ENCODE data around the gene PKP1. TPM values are rescaled to one million over a fixed set of nuclear protein-coding genes. Genes with fewer than 3 reads are reported as not detected.
"Not testable (repeated sequence)": the region's sequence is repeated elsewhere in the genome, so short reads cannot be mapped to it uniquely, and the experiment has no call there.

PKP1 gene, protein sequence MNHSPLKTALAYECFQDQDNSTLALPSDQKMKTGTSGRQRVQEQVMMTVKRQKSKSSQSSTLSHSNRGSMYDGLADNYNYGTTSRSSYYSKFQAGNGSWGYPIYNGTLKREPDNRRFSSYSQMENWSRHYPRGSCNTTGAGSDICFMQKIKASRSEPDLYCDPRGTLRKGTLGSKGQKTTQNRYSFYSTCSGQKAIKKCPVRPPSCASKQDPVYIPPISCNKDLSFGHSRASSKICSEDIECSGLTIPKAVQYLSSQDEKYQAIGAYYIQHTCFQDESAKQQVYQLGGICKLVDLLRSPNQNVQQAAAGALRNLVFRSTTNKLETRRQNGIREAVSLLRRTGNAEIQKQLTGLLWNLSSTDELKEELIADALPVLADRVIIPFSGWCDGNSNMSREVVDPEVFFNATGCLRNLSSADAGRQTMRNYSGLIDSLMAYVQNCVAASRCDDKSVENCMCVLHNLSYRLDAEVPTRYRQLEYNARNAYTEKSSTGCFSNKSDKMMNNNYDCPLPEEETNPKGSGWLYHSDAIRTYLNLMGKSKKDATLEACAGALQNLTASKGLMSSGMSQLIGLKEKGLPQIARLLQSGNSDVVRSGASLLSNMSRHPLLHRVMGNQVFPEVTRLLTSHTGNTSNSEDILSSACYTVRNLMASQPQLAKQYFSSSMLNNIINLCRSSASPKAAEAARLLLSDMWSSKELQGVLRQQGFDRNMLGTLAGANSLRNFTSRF
- 3.3 TPM for total RNA-seq
- polyA plus RNA-seq (ENCODE audit: insufficient read depth in 1 of 8, insufficient read length in 8 of 8, low replicate concordance in 1 of 8), result 10 to 100 TPM in 5 of 8 donors, 1 to 10 TPM in 3; 8.1 to 40.4 (median 11.1) TPM
- long read RNA-seq, donor 1, full-length matches to known transcripts, result 1 of 1 reads
- long read RNA-seq, donor 1, partial matches to known transcripts, result 0 of 1 reads
- long read RNA-seq, donor 1, other reads (novel, unspliced or antisense), result 0 of 1 reads
- long read RNA-seq, donor 2, result 0 reads
- long read RNA-seq, donor 3, full-length matches to known transcripts, result 1 of 1 reads
- long read RNA-seq, donor 3, partial matches to known transcripts, result 0 of 1 reads
- long read RNA-seq, donor 3, other reads (novel, unspliced or antisense), result 0 of 1 reads
- long read RNA-seq, donor 4, result 0 reads
- long read RNA-seq, donor 5, full-length matches to known transcripts, result 2 of 3,152 reads
- long read RNA-seq, donor 5, partial matches to known transcripts, result 2,749 of 3,152 reads
- long read RNA-seq, donor 5, other reads (novel, unspliced or antisense), result 401 of 3,152 reads
- long read RNA-seq, donor 6, full-length matches to known transcripts, result 1 of 1 reads
- long read RNA-seq, donor 6, partial matches to known transcripts, result 0 of 1 reads
- long read RNA-seq, donor 6, other reads (novel, unspliced or antisense), result 0 of 1 reads
- long read RNA-seq, donor 7, full-length matches to known transcripts, result 1 of 1 reads
- long read RNA-seq, donor 7, partial matches to known transcripts, result 0 of 1 reads
- long read RNA-seq, donor 7, other reads (novel, unspliced or antisense), result 0 of 1 reads
- long read RNA-seq, donor 8, partial matches to known transcripts, result 0 of 1 reads
- long read RNA-seq, donor 8, other reads (novel, unspliced or antisense), result 0 of 1 reads
- long read RNA-seq, donor 9, result 0 reads
- long read RNA-seq, donor 10, result 0 reads
- long read RNA-seq, donor 11, full-length matches to known transcripts, result 1 of 1 reads
- long read RNA-seq, donor 11, partial matches to known transcripts, result 0 of 1 reads
- long read RNA-seq, donor 11, other reads (novel, unspliced or antisense), result 0 of 1 reads

DNA sequence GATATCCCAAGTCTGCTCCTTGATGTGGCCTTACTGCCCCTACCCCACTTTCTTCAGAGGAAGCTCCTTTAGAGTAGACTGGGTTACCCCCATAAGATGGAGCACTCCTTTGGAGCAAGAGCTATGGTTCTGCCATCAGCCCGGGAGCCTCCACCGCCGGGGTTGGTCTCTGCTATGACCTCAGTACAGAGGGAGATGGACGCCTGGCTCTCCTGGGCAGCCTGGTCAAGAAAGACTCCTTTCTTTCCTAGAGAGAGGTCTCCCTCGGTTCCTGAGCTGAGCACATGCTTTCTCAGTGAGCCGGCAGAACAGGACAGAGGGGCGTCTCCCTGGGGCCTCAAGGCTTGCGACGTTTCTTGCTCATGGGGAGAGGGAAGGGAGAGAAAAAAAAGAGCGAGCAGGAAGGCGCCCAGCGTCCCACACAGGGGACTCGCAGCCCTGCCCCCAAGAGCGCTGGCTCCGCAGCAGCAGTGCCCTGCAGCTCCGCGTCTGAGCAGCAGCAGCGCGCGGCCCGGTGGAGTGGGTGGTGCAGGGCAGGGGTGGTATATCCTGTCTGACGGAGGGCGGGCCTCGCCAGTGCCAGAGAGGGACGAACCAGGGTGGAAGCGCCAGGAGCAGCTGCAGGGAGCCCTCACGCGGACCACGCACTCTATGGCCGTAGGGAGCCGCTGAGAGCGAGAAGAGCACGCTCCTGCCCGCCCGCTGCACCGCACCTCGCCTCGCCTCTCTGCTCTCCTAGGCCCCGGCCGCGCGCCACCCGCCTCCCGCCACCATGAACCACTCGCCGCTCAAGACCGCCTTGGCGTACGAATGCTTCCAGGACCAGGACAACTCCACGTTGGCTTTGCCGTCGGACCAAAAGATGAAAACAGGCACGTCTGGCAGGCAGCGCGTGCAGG, at the start of gene PKP1:
Gene PKP1, plus strand, starts transcription at position 576 of the 899 bp plus-strand sequence. Its CDS starts 197 bp downstream, at position 773.
- WGBS (ENCODE audit: insufficient coverage), result 5% methylated on average over 54 of the region's 55 CpGs
- Histone ChIP-seq H3K4me1 (ENCODE audit: control insufficient read depth, insufficient read depth, low read length) (peaks cover 35% of the 10 kb centered on the region), H3K27me3 (ENCODE audit: control insufficient read depth, insufficient read depth, low read length) (peaks cover 52% of the 10 kb centered on the region), H3K9me3 (replicated peaks; ENCODE audit: control insufficient read depth, low read depth, low read length) (no peaks in the 10 kb centered on the region), H3K36me3 (ENCODE audit: control insufficient read depth, insufficient read depth, low read length) (no peaks in the 10 kb centered on the region), H3K4me3 (ENCODE audit: low read length) (peak within 1 kb of the TSS; percentile 39), H3K27ac (ENCODE audit: low read length) (no peak within 1 kb of the TSS)
- DNase-seq, result peak; percentile 72

DNA sequence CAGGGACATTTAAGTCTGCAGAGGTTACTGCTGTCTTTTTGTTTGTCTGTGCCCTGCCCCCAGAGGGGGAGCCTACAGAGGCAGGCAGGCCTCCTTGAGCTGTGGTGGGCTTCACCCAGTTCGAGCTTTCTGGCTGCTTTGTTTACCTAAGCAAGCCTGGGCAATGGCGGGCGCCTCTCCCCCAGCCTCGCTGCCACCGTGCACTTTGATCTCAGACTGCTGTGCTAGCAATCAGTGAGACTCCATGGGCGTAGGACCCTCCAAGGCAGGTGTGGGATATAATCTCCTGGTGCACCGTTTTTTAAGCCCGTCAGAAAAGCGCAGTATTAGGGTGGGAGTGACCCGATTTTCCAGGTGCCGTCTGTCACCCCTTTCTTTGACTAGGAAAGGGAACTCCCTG, 43.7 kb upstream of the PKP1 start:
- H3K4me1 ChIP-seq (ENCODE audit: control insufficient read depth, insufficient read depth, low read length); H3K36me3 ChIP-seq (ENCODE audit: control insufficient read depth, insufficient read depth, low read length); H3K4me3 ChIP-seq (ENCODE audit: low read length); H3K9me3 ChIP-seq (replicated peaks; ENCODE audit: control insufficient read depth, low read depth, low read length); H3K27ac ChIP-seq (ENCODE audit: low read length); H3K27me3 ChIP-seq (ENCODE audit: control insufficient read depth, insufficient read depth, low read length); DNase-seq: not testable (repeated sequence)
- no CpG with 5 or more reads among the region's 11 CpGs for WGBS (ENCODE audit: insufficient coverage)

DNA sequence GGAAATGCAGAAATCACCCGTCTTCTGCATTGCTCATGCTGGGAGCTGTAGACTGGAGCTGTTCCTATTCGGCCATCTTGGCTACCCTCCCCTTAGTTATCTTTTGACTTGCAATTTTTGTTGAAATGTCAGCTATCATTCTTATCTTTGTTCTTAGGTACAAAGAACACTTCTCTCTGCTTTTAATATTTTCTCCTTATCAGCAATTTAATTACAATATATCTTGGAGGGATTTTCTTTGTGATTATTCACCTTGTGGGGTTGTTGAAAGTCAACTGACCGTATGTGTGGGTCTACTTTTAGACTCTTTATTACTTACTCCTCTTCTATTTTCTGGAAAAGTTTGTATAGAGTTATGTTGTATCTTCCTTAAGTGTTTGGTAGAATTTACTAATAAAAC, 43.1 kb upstream of the PKP1 start:
- Histone ChIP-seq H3K27me3 (ENCODE audit: control insufficient read depth, insufficient read depth, low read length) (no peaks in the 10 kb centered on the region), H3K4me3 (ENCODE audit: low read length) (no peak overlapping the region), H3K36me3 (ENCODE audit: control insufficient read depth, insufficient read depth, low read length) (no peaks in the 10 kb centered on the region), H3K27ac (ENCODE audit: low read length) (no peak overlapping the region), H3K9me3 (replicated peaks; ENCODE audit: control insufficient read depth, low read depth, low read length) (no peaks in the 10 kb centered on the region), H3K4me1 (ENCODE audit: control insufficient read depth, insufficient read depth, low read length) (no peaks in the 10 kb centered on the region)
- WGBS (ENCODE audit: insufficient coverage), result no CpG with 5 or more reads among the region's 3 CpGs
- no peak for DNase-seq

DNA sequence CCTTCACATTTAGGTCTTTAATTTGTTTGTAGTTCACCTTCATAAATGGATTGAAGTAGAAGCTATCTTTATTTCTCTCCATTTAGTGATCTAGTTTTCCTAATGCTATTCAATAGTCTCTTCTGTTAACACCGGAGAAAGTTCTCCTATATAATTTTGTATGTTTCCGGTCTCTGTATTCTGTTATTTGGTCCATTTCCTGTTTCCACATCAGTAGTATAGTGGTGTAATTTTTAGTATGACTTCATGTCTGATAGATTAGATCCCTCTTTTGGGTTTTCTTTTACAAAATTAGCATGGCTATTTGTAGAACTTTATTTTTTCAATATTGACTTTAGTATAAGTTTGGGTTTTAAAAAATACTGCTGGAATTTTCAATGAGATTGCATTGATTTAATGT, 41.6 kb upstream of the PKP1 start:
- H3K36me3 ChIP-seq (ENCODE audit: control insufficient read depth, insufficient read depth, low read length), result no peaks in the 10 kb centered on the region
- no peaks in the 10 kb centered on the region for H3K27me3 ChIP-seq (ENCODE audit: control insufficient read depth, insufficient read depth, low read length)
- no CpG with 5 or more reads among the region's 2 CpGs for WGBS (ENCODE audit: insufficient coverage)
- H3K4me3 ChIP-seq (ENCODE audit: low read length), result no peak overlapping the region
- H3K4me1 ChIP-seq (ENCODE audit: control insufficient read depth, insufficient read depth, low read length), result no peaks in the 10 kb centered on the region
- DNase-seq, result no peak
- no peak overlapping the region for H3K27ac ChIP-seq (ENCODE audit: low read length)
- no peaks in the 10 kb centered on the region for H3K9me3 ChIP-seq (replicated peaks; ENCODE audit: control insufficient read depth, low read depth, low read length)

DNA sequence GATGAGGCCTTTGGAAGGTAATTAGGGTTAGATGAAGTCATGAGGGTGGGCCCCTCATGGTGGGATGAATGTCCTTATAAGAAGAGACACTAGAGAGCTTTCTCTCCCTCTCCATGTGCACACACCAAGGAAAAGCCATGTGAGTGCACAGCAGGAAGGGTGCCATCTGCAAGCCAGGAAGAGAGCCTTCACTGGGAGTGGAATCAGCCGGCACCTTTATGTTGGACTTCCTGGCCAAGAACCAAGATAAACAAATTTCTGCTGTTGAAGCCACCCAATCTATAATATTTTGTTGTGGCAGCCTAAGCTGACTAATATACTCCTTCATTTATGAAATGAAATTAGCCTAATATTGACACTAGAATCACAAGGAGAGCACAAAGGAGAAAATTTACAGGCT, 38.2 kb upstream of the PKP1 start:
- Histone ChIP-seq H3K27me3 (ENCODE audit: control insufficient read depth, insufficient read depth, low read length) (no peaks in the 10 kb centered on the region), H3K4me3 (ENCODE audit: low read length) (no peak overlapping the region), H3K27ac (ENCODE audit: low read length) (no peak overlapping the region), H3K4me1 (ENCODE audit: control insufficient read depth, insufficient read depth, low read length) (no peaks in the 10 kb centered on the region), H3K36me3 (ENCODE audit: control insufficient read depth, insufficient read depth, low read length) (no peaks in the 10 kb centered on the region), H3K9me3 (replicated peaks; ENCODE audit: control insufficient read depth, low read depth, low read length) (no peaks in the 10 kb centered on the region)
- DNase-seq, result no peak
- WGBS (ENCODE audit: insufficient coverage), result no CpG with 5 or more reads among the region's 1 CpG

DNA sequence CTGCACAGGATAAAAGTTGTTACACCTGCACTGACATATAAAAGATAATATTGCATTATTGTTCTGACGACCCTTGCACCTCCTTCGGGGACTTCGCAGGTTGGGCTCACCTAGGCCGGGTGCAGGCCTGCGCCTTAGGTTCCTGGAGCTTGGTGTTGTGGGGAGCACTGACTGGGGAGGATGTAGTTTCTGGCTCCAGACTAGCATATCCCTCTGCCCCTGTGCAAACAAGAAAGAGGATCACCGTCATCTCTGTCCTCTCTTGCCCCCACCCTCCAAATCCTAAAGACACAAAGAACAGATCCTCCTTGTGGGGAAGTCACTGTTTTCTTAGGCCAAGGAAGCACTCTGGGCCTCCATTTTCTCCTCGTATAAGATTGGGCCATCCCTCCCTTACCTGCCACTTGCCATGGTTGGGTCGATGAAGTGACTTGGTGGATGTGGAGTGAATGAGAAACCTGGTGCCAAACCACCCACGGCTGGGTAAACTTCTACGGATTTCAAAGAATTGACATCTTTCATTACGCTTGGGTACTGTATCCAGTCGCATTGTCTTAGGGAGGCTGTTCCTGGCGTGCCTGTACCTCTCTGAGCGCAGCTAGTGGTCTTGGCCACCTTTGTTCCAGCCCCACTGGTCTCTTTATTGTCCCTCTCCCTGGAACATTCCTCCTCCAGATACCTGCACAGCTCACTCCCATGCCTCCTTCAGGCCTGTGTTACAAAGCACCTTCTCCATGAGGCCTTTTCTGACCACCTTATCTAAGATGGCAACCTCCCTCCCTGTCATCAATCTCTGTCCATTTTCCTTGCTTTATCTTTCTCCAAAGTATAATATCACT, 34.4 kb upstream of the PKP1 start:
- H3K4me1 ChIP-seq (ENCODE audit: control insufficient read depth, insufficient read depth, low read length), result peaks cover 14% of the 10 kb centered on the region
- no peak overlapping the region for H3K27ac ChIP-seq (ENCODE audit: low read length)
- H3K36me3 ChIP-seq (ENCODE audit: control insufficient read depth, insufficient read depth, low read length), result no peaks in the 10 kb centered on the region
- no peak for DNase-seq
- no peaks in the 10 kb centered on the region for H3K9me3 ChIP-seq (replicated peaks; ENCODE audit: control insufficient read depth, low read depth, low read length)
- 90% methylated on average over 6 of the region's 14 CpGs for WGBS (ENCODE audit: insufficient coverage)
- H3K27me3 ChIP-seq (ENCODE audit: control insufficient read depth, insufficient read depth, low read length), result no peaks in the 10 kb centered on the region
- no peak overlapping the region for H3K4me3 ChIP-seq (ENCODE audit: low read length)

DNA sequence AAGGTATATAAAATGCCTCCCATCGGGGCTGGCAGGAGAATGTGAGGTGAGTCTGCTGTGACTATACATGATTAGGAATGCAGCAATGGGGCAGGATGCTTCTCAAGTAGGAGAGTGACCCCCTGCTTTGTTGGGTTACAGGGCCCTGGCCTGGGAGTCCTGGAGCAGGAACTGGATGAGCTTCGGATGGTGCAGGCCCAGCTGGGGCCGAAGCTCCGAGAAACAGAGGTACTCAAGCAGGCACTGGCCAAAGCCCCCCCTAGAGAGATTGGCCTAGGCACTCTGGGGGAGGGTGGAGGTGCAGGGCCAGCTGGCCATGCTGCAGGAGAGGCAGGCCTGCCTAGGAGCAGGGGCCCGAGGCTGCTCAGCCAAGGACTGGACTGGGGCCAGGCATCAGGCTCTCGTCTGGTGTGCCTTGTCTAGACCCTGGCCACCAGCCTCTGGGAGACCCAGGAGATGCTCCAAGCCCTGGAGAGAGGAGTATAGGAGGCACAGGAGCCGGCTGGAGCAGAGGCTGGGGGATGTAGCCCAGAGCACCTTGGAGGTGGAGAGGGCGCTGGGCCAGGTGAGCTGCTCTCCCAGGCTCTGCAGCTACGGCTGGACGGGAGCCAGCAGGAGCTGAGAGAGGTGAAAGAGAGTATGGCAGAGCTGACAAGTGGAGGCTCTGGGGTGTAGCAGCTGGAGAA, 32.8 kb upstream of the PKP1 start:
- no peak for DNase-seq
- Histone ChIP-seq H3K27ac (ENCODE audit: low read length) (no peak overlapping the region), H3K4me1 (ENCODE audit: control insufficient read depth, insufficient read depth, low read length) (peaks cover 21% of the 10 kb centered on the region), H3K9me3 (replicated peaks; ENCODE audit: control insufficient read depth, low read depth, low read length) (no peaks in the 10 kb centered on the region), H3K36me3 (ENCODE audit: control insufficient read depth, insufficient read depth, low read length) (no peaks in the 10 kb centered on the region), H3K27me3 (ENCODE audit: control insufficient read depth, insufficient read depth, low read length) (no peaks in the 10 kb centered on the region), H3K4me3 (ENCODE audit: low read length) (no peak overlapping the region)
- 43% methylated on average over 9 of the region's 10 CpGs for WGBS (ENCODE audit: insufficient coverage)

DNA sequence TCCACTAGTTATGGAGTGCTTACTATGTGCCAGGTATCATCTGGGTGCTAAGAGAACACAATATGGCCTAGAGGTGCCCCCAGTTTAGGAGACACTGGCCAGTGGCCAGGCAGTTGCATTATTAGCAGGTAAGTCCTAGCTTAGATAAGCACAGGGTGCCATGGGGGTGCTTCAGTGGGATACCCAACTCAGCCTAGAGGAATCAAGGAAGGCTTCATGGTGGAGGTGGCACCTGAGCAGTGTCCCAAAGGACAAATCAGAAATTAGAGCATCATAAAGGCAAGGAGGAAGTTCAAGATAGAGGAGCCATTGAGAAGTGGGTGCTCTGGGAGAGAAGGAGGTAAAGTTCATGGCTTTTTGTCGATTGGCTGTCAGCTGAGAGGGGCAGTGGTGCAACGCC, 31.9 kb upstream of the PKP1 start:
- H3K4me3 ChIP-seq (ENCODE audit: low read length), result no peak overlapping the region
- no peaks in the 10 kb centered on the region for H3K9me3 ChIP-seq (replicated peaks; ENCODE audit: control insufficient read depth, low read depth, low read length)
- WGBS (ENCODE audit: insufficient coverage), result 95% methylated on average over 2 of the region's 2 CpGs
- no peak overlapping the region for H3K27ac ChIP-seq (ENCODE audit: low read length)
- no peak for DNase-seq
- H3K36me3 ChIP-seq (ENCODE audit: control insufficient read depth, insufficient read depth, low read length), result no peaks in the 10 kb centered on the region
- no peaks in the 10 kb centered on the region for H3K27me3 ChIP-seq (ENCODE audit: control insufficient read depth, insufficient read depth, low read length)
- peaks cover 21% of the 10 kb centered on the region for H3K4me1 ChIP-seq (ENCODE audit: control insufficient read depth, insufficient read depth, low read length)

All from muscle of leg (tissue), 16 donors.